RWPE1 (cell line): ENCODE data around the gene RTEL1.

Experiments
- CTCF ChIA-PET: fragments of 350-600 bp; sonication (Branson Sonifier 250); formaldehyde crosslinking; extraction: SDS; loops from one replicate; lab custom pipeline; 2021; lab: Yijun Ruan, JAX
- POLR2A ChIA-PET: fragments of 400-600 bp; formaldehyde crosslinking; extraction: SDS; loops from one replicate; lab custom pipeline; 2020; ENCODE audit warnings: antibody characterized with exemption; ENCODE audit not compliant: low non-redundant PET; lab: Yijun Ruan, JAX
- DNase-seq: peaks from one replicate; pipeline ENCODE4 v3.0.0; 2012; ENCODE audit warnings: low spot score
- H3K27ac ChIP-seq: fragments of 450-650 bp; 2 replicates; pipeline ENCODE4 v1.5.1; 2017
- CTCF ChIP-seq: fragments of 450-650 bp; conservative IDR thresholded peaks from 2 replicates; pipeline ENCODE4 v1.5.1; 2017; ENCODE audit warnings: low read depth, mild to moderate bottlenecking

RTEL1 gene

GRCh38 chr20:63622096-63622495 is 36.0 kb upstream of the RTEL1 start:
- H3K27ac ChIP-seq = peak overlapping the region; percentile 3; the same call in 1 of the 2 replicates
- ChIA-PET CTCF (interaction anchor here (0.8 to 1.2 kb wide), 2 partner anchors 84 to 352 kb away, joined by 3 to 4 read pairs; partner anchors contain the start of gene PTK6), POLR2A (no interaction called here)
- no peak for DNase-seq
- no peak for TF ChIP-seq CTCF

- DNase-seq = no peak
- POLR2A ChIA-PET = no interaction called here
- CTCF ChIA-PET = interaction anchor here (0.6 to 0.8 kb wide), 3 partner anchors 19 to 114 kb away, joined by 3 to 4 read pairs (median 4); partner anchors contain the start of gene PTK6
- no peak overlapping the region for H3K27ac ChIP-seq
- TF ChIP-seq CTCF = no peak
Measured at GRCh38 chr20:63622732-63623131, 35.4 kb upstream of the RTEL1 start.

GRCh38 chr20:63624486-63624885 is 33.6 kb upstream of the RTEL1 start:
- DNase-seq = no peak
- H3K27ac ChIP-seq = peak overlapping the region; percentile 97
- ChIA-PET POLR2A (interaction anchor here (0.5 kb wide), 1 partner anchor 100 kb away, joined by 3 read pairs; no protein-coding TSS in a partner anchor), CTCF (no interaction called here)
- no peak for TF ChIP-seq CTCF

- no peak for TF ChIP-seq CTCF
- ChIA-PET POLR2A (interaction anchor here (0.5 to 0.6 kb wide), 2 partner anchors 33 to 224 kb away, joined by 3 read pairs; no protein-coding TSS in a partner anchor), CTCF (no interaction called here)
- no peak for DNase-seq
- H3K27ac ChIP-seq = peak overlapping the region; percentile 97
Measured at GRCh38 chr20:63625771-63626423, 32.2 kb upstream of the RTEL1 start.

- H3K27ac ChIP-seq = peak within 1 kb of the TSS; percentile 97
- no peak for TF ChIP-seq CTCF
Measured at GRCh38 chr20:63626424-63627128, 31.5 kb upstream of the RTEL1 start, which contains the start of gene GMEB2. GMEB2 (minus strand) TSS chr20:63627101; CDS start chr20:63619397, 7,704 bp downstream.

More at GRCh38 chr20:63626424-63627128, 31.5 kb upstream of the RTEL1 start, which contains the start of gene GMEB2:
- ChIA-PET CTCF (interaction anchor here (0.6 to 1.0 kb wide), 3 partner anchors 46 to 179 kb away, joined by 3 to 4 read pairs (median 3); no protein-coding TSS in a partner anchor), POLR2A (interaction anchor here (0.6 to 1.5 kb wide), 10 partner anchors 8 to 354 kb away, joined by 3 to 7 read pairs (median 3); partner anchors contain the start of genes PRPF6, PTK6 and RTEL1)
- peak; percentile 87 for DNase-seq
